WTC11 (cell line): ENCODE measurements around the gene ENG.

Source experiments
- ATF3 ChIP-seq: sonication (generic); formaldehyde crosslinking; conservative IDR thresholded peaks from 2 replicates; pipeline ENCODE4 v1.8.1; 2022; ENCODE audit warnings: mild to moderate bottlenecking, missing genetic modification reagents
- ATF6 ChIP-seq: sonication (generic); formaldehyde crosslinking; IDR thresholded peaks from 2 replicates; pipeline ENCODE4 v1.8.1; 2023; ENCODE audit warnings: mild to moderate bottlenecking, missing genetic modification reagents
- CTCF ChIP-seq: fragments of 200-600 bp; IDR thresholded peaks from 2 replicates; pipeline ENCODE4 v1.8.0; 2022; ENCODE audit warnings: antibody characterized with exemption
- ESRRA ChIP-seq: sonication (generic); formaldehyde crosslinking; IDR thresholded peaks from 2 replicates; pipeline ENCODE4 v1.8.1; 2022; ENCODE audit warnings: mild to moderate bottlenecking, missing genetic modification reagents, borderline replicate concordance
- FOXP1 ChIP-seq: sonication (generic); formaldehyde crosslinking; IDR thresholded peaks from 2 replicates; pipeline ENCODE4 v1.8.0; 2022; ENCODE audit warnings: missing genetic modification reagents, mild to moderate bottlenecking, moderate library complexity, borderline replicate concordance
- MAX ChIP-seq: sonication (generic); formaldehyde crosslinking; IDR thresholded peaks from 2 replicates; pipeline ENCODE4 v1.8.0; 2022; ENCODE audit warnings: mild to moderate bottlenecking, missing genetic modification reagents
- USF2 ChIP-seq: sonication (generic); formaldehyde crosslinking; IDR thresholded peaks from 2 replicates; pipeline ENCODE4 v1.8.1; 2023; ENCODE audit warnings: mild to moderate bottlenecking, missing genetic modification reagents, moderate library complexity
- ZNF232 ChIP-seq: sonication (generic); formaldehyde crosslinking; IDR thresholded peaks from 2 replicates; pipeline ENCODE4 v1.8.0; 2022; ENCODE audit warnings: mild to moderate bottlenecking, missing genetic modification reagents
- ZNF396 ChIP-seq: fragments of 250-450 bp; sonication (Bioruptor Pico); IDR thresholded peaks from 2 replicates; pipeline ENCODE4 v1.8.0; 2021; ENCODE audit warnings: mild to moderate bottlenecking, moderate library complexity, borderline replicate concordance
- ZNF423 ChIP-seq: fragments of 250-450 bp; sonication (Bioruptor Pico); IDR thresholded peaks from 2 replicates; pipeline ENCODE4 v2.1.2; 2022; ENCODE audit warnings: mild to moderate bottlenecking, moderate library complexity

GRCh38 chr9:127893392-127893791 is 38.9 kb upstream of the ENG start:
- TF ChIP-seq ZNF232 (CRISPR knock-in tag), result no peak
- no peak for TF ChIP-seq FOXP1 (CRISPR knock-in tag)
- no peak for TF ChIP-seq CTCF
- no peak for TF ChIP-seq MAX (CRISPR knock-in tag)
- TF ChIP-seq USF2 (CRISPR knock-in tag), result no peak
- TF ChIP-seq ATF3 (CRISPR knock-in tag), result no peak
- TF ChIP-seq ZNF423 (CRISPR knock-in tag), result no peak
- no peak for TF ChIP-seq ATF6 (CRISPR knock-in tag)
- no peak for TF ChIP-seq ZNF396 (CRISPR knock-in tag)
- no peak for TF ChIP-seq ESRRA (CRISPR knock-in tag)
